H9 (cell line): ENCODE data around the gene TSPAN9. TPM values are rescaled to one million over a fixed set of nuclear protein-coding genes. Genes with fewer than 3 reads are reported as not detected.

ENCODE experiments used
- DNase-seq: peaks from one replicate; pipeline ENCODE4 v3.0.0-alpha.2; 2017
- H2AFZ ChIP-seq: one replicate; pipeline ENCODE4 v1.6.1; 2013; ENCODE audit warnings: mild to moderate bottlenecking, low read length, control low read depth, moderate library complexity
- H2AK5ac ChIP-seq: 2 replicates; pipeline ENCODE4 v1.6.1; 2013; ENCODE audit warnings: low read length, control low read depth, mixed read lengths; ENCODE audit not compliant: insufficient read length
- H2BK120ac ChIP-seq: one replicate; pipeline ENCODE4 v1.6.1; 2013; ENCODE audit warnings: low read depth, mild to moderate bottlenecking, low read length, control low read depth, inconsistent platforms; ENCODE audit not compliant: poor library complexity, severe bottlenecking
- H2BK12ac ChIP-seq: 2 replicates; pipeline ENCODE4 v1.6.1; 2013; ENCODE audit warnings: low read length, control low read depth, mixed read lengths, low read depth; ENCODE audit not compliant: insufficient read length
- H2BK15ac ChIP-seq: 2 replicates; pipeline ENCODE4 v1.6.1; 2013; ENCODE audit warnings: low read depth, low read length, control low read depth
- H2BK20ac ChIP-seq: one replicate; pipeline ENCODE4 v1.6.1; 2013; ENCODE audit warnings: low read depth, mild to moderate bottlenecking, low read length, control low read depth, inconsistent platforms; ENCODE audit not compliant: poor library complexity, severe bottlenecking
- H2BK5ac ChIP-seq: 2 replicates; pipeline ENCODE4 v1.6.1; 2013; ENCODE audit warnings: low read length, control low read depth, mixed read lengths; ENCODE audit not compliant: insufficient read length
- H3K14ac ChIP-seq: 2 replicates; pipeline ENCODE4 v1.6.1; 2013; ENCODE audit warnings: low read length, control low read depth; ENCODE audit not compliant: insufficient read depth
- H3K18ac ChIP-seq: 2 replicates; pipeline ENCODE4 v1.6.1; 2013; ENCODE audit warnings: low read depth, mild to moderate bottlenecking, mixed read lengths, low read length, control low read depth; ENCODE audit not compliant: insufficient read length
- H3K23ac ChIP-seq: 2 replicates; pipeline ENCODE4 v1.6.1; 2013; ENCODE audit warnings: low read length, control low read depth, mixed read lengths, low read depth; ENCODE audit not compliant: insufficient read length
- H3K23me2 ChIP-seq: 2 replicates; pipeline ENCODE4 v1.6.1; 2013; ENCODE audit warnings: low read depth, mild to moderate bottlenecking, mixed read lengths, low read length, control low read depth; ENCODE audit not compliant: insufficient read length, poor library complexity, severe bottlenecking
- H3K27ac ChIP-seq: 2 replicates; pipeline ENCODE4 v1.5.1; 2013; ENCODE audit warnings: low read length, control low read depth, mixed read lengths, low read depth; ENCODE audit not compliant: insufficient read length
- H3K27me3 ChIP-seq: 2 replicates; pipeline ENCODE4 v1.6.1; 2013; ENCODE audit warnings: low read length, control low read depth, inconsistent platforms; ENCODE audit not compliant: insufficient read depth
- H3K4ac ChIP-seq: 2 replicates; pipeline ENCODE4 v1.6.1; 2013; ENCODE audit warnings: low read depth, mild to moderate bottlenecking, control low read depth, inconsistent platforms, low read length, moderate library complexity
- H3K4me1 ChIP-seq: 2 replicates; pipeline ENCODE4 v1.6.1; 2013; ENCODE audit warnings: low read length, control low read depth, inconsistent platforms; ENCODE audit not compliant: insufficient read depth
- H3K4me2 ChIP-seq: 2 replicates; pipeline ENCODE4 v1.6.1; 2013; ENCODE audit warnings: low read length, control low read depth, mixed read lengths; ENCODE audit not compliant: insufficient read length, insufficient read depth
- H3K56ac ChIP-seq: 2 replicates; pipeline ENCODE4 v1.6.1; 2013; ENCODE audit warnings: low read depth, mild to moderate bottlenecking, mixed read lengths, low read length, control low read depth; ENCODE audit not compliant: insufficient read length
- H3K79me1 ChIP-seq: 2 replicates; pipeline ENCODE4 v1.6.1; 2013; ENCODE audit warnings: low read depth, mild to moderate bottlenecking, moderate library complexity, low read length, control low read depth, inconsistent platforms; ENCODE audit not compliant: insufficient read depth, poor library complexity, severe bottlenecking
- H3K79me2 ChIP-seq: 2 replicates; pipeline ENCODE4 v1.6.1; 2013; ENCODE audit warnings: low read length, control low read depth, inconsistent platforms; ENCODE audit not compliant: insufficient read depth
- H3K9ac ChIP-seq: 2 replicates; pipeline ENCODE4 v1.6.1; 2013; ENCODE audit warnings: low read length, control low read depth, mixed read lengths; ENCODE audit not compliant: insufficient read length; ENCODE audit errors: extremely low read depth
- H3K9me3 ChIP-seq: one replicate; pipeline ENCODE4 v1.6.1; 2013; ENCODE audit warnings: low read depth, low read length, inconsistent platforms; ENCODE audit not compliant: control insufficient read depth
- H3T11ph ChIP-seq: one replicate; pipeline ENCODE4 v1.6.1; 2013; ENCODE audit warnings: mild to moderate bottlenecking, low read length, control low read depth, inconsistent platforms
- H4K20me1 ChIP-seq: one replicate; pipeline ENCODE4 v1.6.1; 2013; ENCODE audit not compliant: control insufficient read depth, insufficient read length, insufficient read depth
- H4K5ac ChIP-seq: 2 replicates; pipeline ENCODE4 v1.6.1; 2013; ENCODE audit warnings: low read depth, mild to moderate bottlenecking, mixed read lengths, low read length, control low read depth; ENCODE audit not compliant: insufficient read length
- H4K8ac ChIP-seq: replicated peaks from 2 replicates; pipeline ENCODE4 v1.6.1; 2013; ENCODE audit warnings: low read length, control low read depth, mixed read lengths, low read depth; ENCODE audit not compliant: insufficient read length
- H4K91ac ChIP-seq: 2 replicates; pipeline ENCODE4 v1.6.1; 2013; ENCODE audit warnings: low read depth, mild to moderate bottlenecking, moderate library complexity, mixed read lengths, low read length, control low read depth; ENCODE audit not compliant: insufficient read length
- H3K27ac Mint-ChIP-seq, 3 experiments: 2 replicates in 2 of 3; 3 replicates in 1 of 3; pipeline ENCODE4 v1.8.0; 2020 to 2021; ENCODE audit warnings: mixed read lengths in 3 of 3, mild to moderate bottlenecking in 1 of 3, moderate library complexity in 1 of 3
- H3K27me3 Mint-ChIP-seq: 2 replicates; pipeline ENCODE4 v1.8.0; 2021; ENCODE audit warnings: low read depth, mild to moderate bottlenecking, moderate library complexity, mixed read lengths
- H3K36me3 Mint-ChIP-seq, 3 experiments: 2 replicates in 2 of 3; 3 replicates in 1 of 3; pipeline ENCODE4 v1.8.0; 2020 to 2021; ENCODE audit warnings: low read depth in 3 of 3, mixed read lengths in 3 of 3; ENCODE audit not compliant: insufficient read depth in 1 of 3
- H3K4me1 Mint-ChIP-seq, 2 experiments: 2 replicates each; pipeline ENCODE4 v1.8.0; 2020; ENCODE audit warnings: mixed read lengths in 2 of 2
- H3K4me3 Mint-ChIP-seq, 2 experiments: 2 replicates in 1 of 2; 3 replicates in 1 of 2; pipeline ENCODE4 v1.8.0; 2020 to 2021; ENCODE audit warnings: mild to moderate bottlenecking in 2 of 2, mixed read lengths in 2 of 2, moderate library complexity in 1 of 2
- H3K9me3 Mint-ChIP-seq, 2 experiments: 2 replicates in 1 of 2; 3 replicates in 1 of 2; pipeline ENCODE4 v1.8.0; 2020; ENCODE audit warnings: mild to moderate bottlenecking in 2 of 2, mixed read lengths in 2 of 2, moderate library complexity in 1 of 2
- WGBS: extraction: QIAGEN DNeasy Blood & Tissue Kit; methylation state at CpG from one replicate; pipeline ENCODE4 v1.1.7; 2013; ENCODE audit warnings: missing lambda C conversion rate, low lambda C conversion rate, mixed read lengths; ENCODE audit not compliant: insufficient read length; ENCODE audit errors: extremely low coverage; 5-methylcytosine and 5-hydroxymethylcytosine counted together
- total RNA-seq: library from RNA; stranded (reverse); gene quantifications from 2 replicates; pipeline ENCODE4 v1.2.1, GENCODE V29; 2021
- TF ChIP-seq, protein P1 (sequence below): fragments of 200-600 bp; sonication (generic); conservative IDR thresholded peaks from 3 replicates; pipeline ENCODE4 v1.8.0; 2021; ENCODE audit warnings: antibody characterized with exemption, mild to moderate bottlenecking

TSPAN9 gene
- total RNA-seq, 1 experiment from 2014 or later = 19.0 TPM

DNA sequence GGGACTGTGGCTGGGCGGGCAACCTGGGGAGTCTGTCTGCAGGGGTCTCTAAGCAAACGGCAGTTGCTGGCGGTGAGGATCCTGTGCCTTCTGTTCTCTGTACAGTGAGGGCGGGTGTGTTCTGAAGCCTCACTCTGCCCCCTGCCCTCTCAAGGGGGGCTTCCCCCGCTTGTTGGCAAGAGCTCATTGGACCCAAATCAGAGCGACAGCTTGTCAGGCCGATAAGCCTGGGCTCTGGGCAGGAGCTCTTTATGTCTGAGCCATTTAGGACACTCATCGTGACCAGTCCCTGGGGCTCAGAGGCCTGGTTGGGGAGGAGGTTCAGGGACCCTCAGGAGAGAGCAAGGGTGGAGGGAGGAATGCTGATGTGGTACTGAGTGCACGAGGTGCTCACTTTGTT lies 136.0 kb downstream of the TSPAN9 start:
- no peaks in the 10 kb centered on the region for H3K4me1 ChIP-seq
- H4K91ac ChIP-seq = no peak overlapping the region
- no peak for DNase-seq
- no peak overlapping the region for H2BK20ac ChIP-seq
- H3K4me2 ChIP-seq = no peak overlapping the region
- no peak overlapping the region for H3K4ac ChIP-seq
- H2BK12ac ChIP-seq = no peak overlapping the region
- H4K8ac ChIP-seq = no peak overlapping the region
- H3K9ac ChIP-seq = no peak overlapping the region
- no peaks in the 10 kb centered on the region; a peak in 1 of 7 replicates for H3K36me3 Mint-ChIP-seq
- no CpG with 5 or more reads among the region's 9 CpGs for WGBS
- no peak overlapping the region for H3K4me3 Mint-ChIP-seq
- peaks cover 33 to 34% of the 10 kb centered on the region in 2 experiments for H3K4me1 Mint-ChIP-seq
- no peaks in the 10 kb centered on the region for H3K23me2 ChIP-seq
- no peak overlapping the region for H2BK5ac ChIP-seq
- TF ChIP-seq, protein P1, sequence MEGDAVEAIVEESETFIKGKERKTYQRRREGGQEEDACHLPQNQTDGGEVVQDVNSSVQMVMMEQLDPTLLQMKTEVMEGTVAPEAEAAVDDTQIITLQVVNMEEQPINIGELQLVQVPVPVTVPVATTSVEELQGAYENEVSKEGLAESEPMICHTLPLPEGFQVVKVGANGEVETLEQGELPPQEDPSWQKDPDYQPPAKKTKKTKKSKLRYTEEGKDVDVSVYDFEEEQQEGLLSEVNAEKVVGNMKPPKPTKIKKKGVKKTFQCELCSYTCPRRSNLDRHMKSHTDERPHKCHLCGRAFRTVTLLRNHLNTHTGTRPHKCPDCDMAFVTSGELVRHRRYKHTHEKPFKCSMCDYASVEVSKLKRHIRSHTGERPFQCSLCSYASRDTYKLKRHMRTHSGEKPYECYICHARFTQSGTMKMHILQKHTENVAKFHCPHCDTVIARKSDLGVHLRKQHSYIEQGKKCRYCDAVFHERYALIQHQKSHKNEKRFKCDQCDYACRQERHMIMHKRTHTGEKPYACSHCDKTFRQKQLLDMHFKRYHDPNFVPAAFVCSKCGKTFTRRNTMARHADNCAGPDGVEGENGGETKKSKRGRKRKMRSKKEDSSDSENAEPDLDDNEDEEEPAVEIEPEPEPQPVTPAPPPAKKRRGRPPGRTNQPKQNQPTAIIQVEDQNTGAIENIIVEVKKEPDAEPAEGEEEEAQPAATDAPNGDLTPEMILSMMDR = no peak
- H2AK5ac ChIP-seq = no peak overlapping the region
- no peak overlapping the region for H2BK15ac ChIP-seq
- no peak overlapping the region for H3K18ac ChIP-seq
- H3K79me2 ChIP-seq = no peaks in the 10 kb centered on the region
- no peak overlapping the region for H2AFZ ChIP-seq
- no peak overlapping the region for H3K27ac ChIP-seq
- H3K23ac ChIP-seq = no peak overlapping the region
- H3K9me3 Mint-ChIP-seq = no peaks in the 10 kb centered on the region
- no peaks in the 10 kb centered on the region for H3K27me3 ChIP-seq
- H3K9me3 ChIP-seq = no peaks in the 10 kb centered on the region
- H2BK120ac ChIP-seq = no peak overlapping the region
- no peak overlapping the region for H3K56ac ChIP-seq
- no peak overlapping the region for H4K5ac ChIP-seq
- H3T11ph ChIP-seq = no peak overlapping the region
- H3K79me1 ChIP-seq = no peaks in the 10 kb centered on the region
- H3K14ac ChIP-seq = no peak overlapping the region
- no peak overlapping the region for H3K27ac Mint-ChIP-seq
- peaks cover 3% of the 10 kb centered on the region for H3K27me3 Mint-ChIP-seq
- H4K20me1 ChIP-seq = no peaks in the 10 kb centered on the region
